ENCODE results near the gene UNKL.

DNA sequence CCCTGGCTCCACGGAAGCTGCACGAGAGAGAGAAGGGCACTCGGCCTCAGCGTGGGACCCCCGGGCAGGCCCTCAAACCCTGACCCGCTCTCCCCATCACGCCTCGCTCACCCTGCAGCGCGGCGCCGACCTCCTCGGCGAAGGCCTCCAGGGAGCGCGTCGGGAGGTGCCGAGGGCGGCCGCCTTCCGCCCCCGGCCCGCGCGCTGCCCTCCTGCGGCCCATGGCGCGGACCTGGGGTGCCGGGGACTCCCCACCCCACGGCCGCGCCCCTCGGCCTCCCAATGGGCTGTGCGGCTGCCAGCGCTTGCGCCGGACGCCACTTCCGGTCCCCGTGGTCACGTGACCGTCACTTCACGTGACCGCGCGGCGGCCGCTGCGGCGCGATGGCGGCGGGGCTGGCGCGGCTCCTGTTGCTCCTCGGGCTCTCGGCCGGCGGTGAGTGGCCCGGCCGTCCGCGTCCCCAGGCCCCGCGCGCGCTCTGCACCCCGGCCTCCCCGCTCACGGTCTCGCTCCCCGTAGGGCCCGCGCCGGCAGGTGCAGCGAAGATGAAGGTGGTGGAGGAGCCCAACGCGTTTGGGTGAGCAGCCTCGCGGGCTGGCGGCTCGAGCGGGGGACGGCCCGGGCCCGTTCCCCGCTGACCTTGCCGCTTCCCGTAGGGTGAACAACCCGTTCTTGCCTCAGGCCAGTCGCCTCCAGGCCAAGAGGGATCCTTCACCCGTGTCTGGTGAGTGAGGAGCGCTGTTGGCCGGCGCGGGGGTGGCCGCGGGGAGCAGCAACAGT lies 62.7 kb downstream of the UNKL start, which contains the start of the genes GNPTG and TSR3:
- TF ChIP-seq SUZ12 (IDR thresholded peaks at IDR 0.05; ENCODE audit: extremely low read depth, insufficient read depth, insufficient read length) (no peak), ZNF274 (IDR thresholded peaks at IDR 0.05; ENCODE audit: low read depth, low read length) (no peak)
